Measurements from ENCODE around the gene CHRNG.

DNA sequence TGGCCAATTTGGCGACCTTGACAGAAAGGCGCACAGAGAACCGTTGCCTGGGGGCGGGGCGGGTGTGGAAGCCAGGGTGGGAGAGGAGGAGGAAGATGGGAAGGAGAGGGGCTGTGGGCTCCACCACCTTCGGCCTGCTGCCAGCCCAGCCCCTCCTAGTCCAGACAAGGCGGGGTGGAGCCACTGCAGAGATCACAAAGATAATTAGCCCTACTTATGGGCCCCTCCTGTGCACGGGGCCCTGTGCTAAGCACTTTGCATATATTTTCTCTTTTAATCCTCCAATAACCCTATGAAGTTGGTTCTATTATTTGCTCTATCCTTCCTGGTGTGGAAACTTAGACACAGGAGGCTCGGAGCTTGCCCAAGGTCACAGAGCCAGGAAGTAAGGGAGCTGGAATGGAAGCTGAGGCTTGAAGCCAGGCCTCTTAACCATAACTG is 38.1 kb upstream of the CHRNG start:
- TF ChIP-seq POLR2AphosphoS5 (IDR thresholded peaks at IDR 0.05; ENCODE audit: low read depth, low read length) (no peak), TAF1 (IDR thresholded peaks at IDR 0.05; ENCODE audit: low read depth, low read length) (no peak), POLR2A (IDR thresholded peaks at IDR 0.05; ENCODE audit: low read depth, low read length) (no peak), POU2F2 (IDR thresholded peaks at IDR 0.05; ENCODE audit: low read depth, low read length) (no peak), SPI1 (IDR thresholded peaks at IDR 0.05; ENCODE audit: low read depth, low read length) (no peak), PAX5 (IDR thresholded peaks at IDR 0.05; ENCODE audit: insufficient read depth, low read length, severe bottlenecking) (no peak)
